H1 (cell line): Measurements from ENCODE around the gene CAMKK1. TPM values are rescaled to one million over a fixed set of nuclear protein-coding genes. Genes with fewer than 3 reads are reported as not detected.

Experiments used
- CTCF ChIA-PET: fragments of 300-600 bp; sonication (Branson Sonifier 250); formaldehyde crosslinking; loops from one replicate; lab custom pipeline; 2021; ENCODE audit not compliant: partially characterized antibody; lab: Charles Lee
- POLR2A ChIA-PET: fragments of 300-600 bp; sonication (Branson Sonifier 250); formaldehyde crosslinking; loops from one replicate; lab custom pipeline; 2021; ENCODE audit warnings: inconsistent platforms; ENCODE audit not compliant: partially characterized antibody; lab: Charles Lee
- DNase-seq, 2 experiments: peaks; one replicate each; pipeline versions ENCODE4 v3.0.0 to v3.0.0-alpha.2; 2010 to 2022; ENCODE audit warnings: low spot score in 2 of 2, low read depth in 1 of 2, mixed read lengths in 1 of 2
- FAIRE-seq: peaks from 2 replicates; lab custom pipeline; 2011; peaks lifted over from hg19 to GRCh38; lab: Jason Lieb, UNC
- H2AFZ ChIP-seq: 2 replicates; pipeline ENCODE4 v1.8.1; 2012; ENCODE audit warnings: low read length, inconsistent platforms
- H2AK5ac ChIP-seq: 2 replicates; pipeline ENCODE4 v1.6.1; 2013; ENCODE audit warnings: low read depth, low read length
- H2BK120ac ChIP-seq: replicated peaks from 2 replicates; pipeline ENCODE3; 2013; ENCODE audit warnings: low read depth, low read length, inconsistent platforms
- H2BK12ac ChIP-seq: 2 replicates; pipeline ENCODE4 v1.6.1; 2013; ENCODE audit warnings: low read depth, low read length
- H2BK15ac ChIP-seq: 2 replicates; pipeline ENCODE4 v1.6.1; 2013; ENCODE audit warnings: low read length
- H2BK20ac ChIP-seq: 2 replicates; pipeline ENCODE4 v1.6.1; 2013; ENCODE audit warnings: low read length
- H2BK5ac ChIP-seq: 2 replicates; pipeline ENCODE4 v1.6.1; 2013; ENCODE audit warnings: low read depth, low read length
- H3K14ac ChIP-seq: 2 replicates; pipeline ENCODE4 v1.6.1; 2013; ENCODE audit warnings: inconsistent platforms; ENCODE audit not compliant: insufficient read length
- H3K18ac ChIP-seq: 2 replicates; pipeline ENCODE4 v1.6.1; 2013; ENCODE audit warnings: low read length; ENCODE audit errors: extremely low read depth
- H3K23ac ChIP-seq: 2 replicates; pipeline ENCODE4 v1.6.1; 2013; ENCODE audit warnings: inconsistent platforms; ENCODE audit not compliant: insufficient read length
- H3K23me2 ChIP-seq: 2 replicates; pipeline ENCODE4 v1.6.1; 2013; ENCODE audit warnings: low read depth, low read length
- H3K27ac ChIP-seq: 2 replicates; pipeline ENCODE4 v1.6.1; 2011; ENCODE audit warnings: low read depth, low read length, inconsistent platforms
- H3K27me3 ChIP-seq, 4 experiments: replicated peaks in 1 of 4; 1 replicate in 1 of 4; 2 replicates in 3 of 4; pipeline versions ENCODE4 v1.6.1 to v1.8.1; 2011 to 2013; ENCODE audit warnings: low read length in 3 of 4, mild to moderate bottlenecking in 3 of 4, inconsistent platforms in 2 of 4, mixed read lengths in 2 of 4, moderate library complexity in 1 of 4; ENCODE audit not compliant: control insufficient read depth in 3 of 4, insufficient read depth in 3 of 4; ENCODE audit errors: extremely low read depth in 1 of 4
- H3K36me3 ChIP-seq, 4 experiments: 2 replicates each; pipeline versions ENCODE4 v1.6.1 to v1.8.1; 2011 to 2013; ENCODE audit warnings: mild to moderate bottlenecking in 4 of 4, low read length in 3 of 4, moderate library complexity in 2 of 4, control low read depth in 1 of 4, inconsistent platforms in 1 of 4; ENCODE audit not compliant: insufficient read depth in 4 of 4, control insufficient read depth in 2 of 4
- H3K4ac ChIP-seq: replicated peaks from 2 replicates; pipeline ENCODE3; 2013; ENCODE audit warnings: low read length, low read depth, mixed read lengths, inconsistent platforms; ENCODE audit not compliant: insufficient read length
- H3K4me1 ChIP-seq, 4 experiments: replicated peaks in 1 of 4; 1 replicate in 1 of 4; 2 replicates in 3 of 4; pipeline versions ENCODE4 v1.6.1 to v1.8.1; 2011 to 2013; ENCODE audit warnings: low read length in 3 of 4, inconsistent platforms in 2 of 4, mixed read lengths in 1 of 4; ENCODE audit not compliant: insufficient read depth in 4 of 4, control insufficient read depth in 3 of 4
- H3K4me2 ChIP-seq, 2 experiments: 2 replicates each; pipeline versions ENCODE4 v1.6.1 to v1.8.1; 2011 to 2013; ENCODE audit warnings: low read depth in 2 of 2, low read length in 2 of 2, control low read depth in 1 of 2, inconsistent platforms in 1 of 2, mild to moderate bottlenecking in 1 of 2; ENCODE audit not compliant: insufficient read depth in 1 of 2
- H3K4me3 ChIP-seq, 4 experiments: fragments of 200-600, 300-600 bp in 1 of 4; sonication (generic), shearing (Covaris generic), sonication (Bioruptor Twin) in 1 of 4; 2 replicates each; pipeline versions ENCODE4 v1.5.1 to v1.8.1; 2011 to 2016; ENCODE audit warnings: low read length in 4 of 4, low read depth in 3 of 4, control low read depth in 2 of 4, inconsistent platforms in 2 of 4, mild to moderate bottlenecking in 2 of 4, mixed read lengths in 1 of 4, moderate library complexity in 1 of 4; ENCODE audit not compliant: insufficient read depth in 2 of 4; ENCODE audit errors: extremely low read depth in 1 of 4
- H3K56ac ChIP-seq: replicated peaks from 2 replicates; pipeline ENCODE3; 2013; ENCODE audit warnings: low read depth, mild to moderate bottlenecking, mixed read lengths, low read length, inconsistent platforms; ENCODE audit not compliant: insufficient read length
- H3K79me1 ChIP-seq: 2 replicates; pipeline ENCODE4 v1.6.1; 2013; ENCODE audit warnings: low read depth, low read length, control low read depth
- H3K79me2 ChIP-seq, 2 experiments: 2 replicates each; pipeline versions ENCODE4 v1.6.1 to v1.8.1; 2012 to 2013; ENCODE audit warnings: low read length in 2 of 2, mild to moderate bottlenecking in 2 of 2, inconsistent platforms in 1 of 2; ENCODE audit not compliant: insufficient read depth in 2 of 2, control insufficient read depth in 1 of 2
- H3K9ac ChIP-seq, 4 experiments: replicated peaks in 1 of 4; 1 replicate in 1 of 4; 2 replicates in 3 of 4; pipeline versions ENCODE4 v1.6.1 to v1.8.1; 2011 to 2013; ENCODE audit warnings: low read depth in 3 of 4, low read length in 3 of 4, control low read depth in 2 of 4, mild to moderate bottlenecking in 2 of 4, moderate library complexity in 2 of 4, inconsistent platforms in 1 of 4; ENCODE audit errors: extremely low read depth in 1 of 4
- H3K9me3 ChIP-seq, 2 experiments: 2 replicates each; pipeline versions ENCODE4 v1.6.1 to v1.8.1; 2012 to 2013; ENCODE audit warnings: mild to moderate bottlenecking in 2 of 2, moderate library complexity in 2 of 2, control low read depth in 1 of 2, inconsistent platforms in 1 of 2, low read depth in 1 of 2, low read length in 1 of 2, mixed read lengths in 1 of 2; ENCODE audit not compliant: insufficient read depth in 2 of 2
- H4K20me1 ChIP-seq, 2 experiments: replicated peaks in 1 of 2; 2 replicates each; pipeline versions ENCODE3 to v1.8.1; 2011 to 2013; ENCODE audit warnings: inconsistent platforms in 2 of 2, low read length in 2 of 2, mild to moderate bottlenecking in 1 of 2; ENCODE audit not compliant: insufficient read depth in 2 of 2, control insufficient read depth in 1 of 2
- H4K5ac ChIP-seq: 2 replicates; pipeline ENCODE4 v1.6.1; 2013; ENCODE audit warnings: low read length, low read depth, mixed read lengths, inconsistent platforms; ENCODE audit not compliant: insufficient read length
- H4K8ac ChIP-seq: 2 replicates; pipeline ENCODE4 v1.8.0; 2013; ENCODE audit warnings: mild to moderate bottlenecking, moderate library complexity, low read length, inconsistent platforms; ENCODE audit not compliant: insufficient read depth; ENCODE audit errors: extremely low read depth
- H4K91ac ChIP-seq: replicated peaks from 2 replicates; pipeline ENCODE3; 2013; ENCODE audit warnings: low read length, mixed read lengths, inconsistent platforms; ENCODE audit not compliant: insufficient read length
- EGR1 ChIP-seq: IDR thresholded peaks from 2 replicates; pipeline ENCODE4 v1.6.1; 2011; ENCODE audit warnings: low read depth, low read length, borderline replicate concordance
- EZH2 ChIP-seq: fragments of 200-600 bp; sonication (generic); IDR thresholded peaks from 2 replicates; pipeline ENCODE4 v1.7.1; 2012; ENCODE audit warnings: low read depth, mild to moderate bottlenecking, moderate library complexity, low read length, inconsistent platforms; ENCODE audit not compliant: severe bottlenecking
- FOSL1 ChIP-seq: IDR thresholded peaks from 2 replicates; pipeline ENCODE4 v1.6.1; 2011; ENCODE audit warnings: mild to moderate bottlenecking, low read depth, low read length, moderate library complexity; ENCODE audit not compliant: insufficient read depth
- GTF2F1 ChIP-seq: IDR thresholded peaks from 2 replicates; pipeline ENCODE4 v1.6.1; 2012; ENCODE audit warnings: low read depth, low read length, improper control_type of control experiment, borderline replicate concordance
- JUN ChIP-seq: IDR thresholded peaks from 2 replicates; pipeline ENCODE4 v1.6.1; 2011; ENCODE audit warnings: low read depth, mild to moderate bottlenecking, improper control_type of control experiment, low read length
- POLR2AphosphoS5 ChIP-seq: IDR thresholded peaks from 2 replicates; pipeline ENCODE4 v1.6.1; 2011; ENCODE audit warnings: low read depth, low read length
- RBBP5 ChIP-seq: IDR thresholded peaks from 2 replicates; pipeline ENCODE4 v1.7.1; 2012; ENCODE audit warnings: low read depth, mild to moderate bottlenecking, inconsistent platforms, low read length, moderate library complexity, borderline replicate concordance
- RFX5 ChIP-seq: IDR thresholded peaks from 2 replicates; pipeline ENCODE4 v1.6.1; 2011; ENCODE audit warnings: low read depth, low read length, improper control_type of control experiment, borderline replicate concordance
- SIX5 ChIP-seq: IDR thresholded peaks from 2 replicates; pipeline ENCODE4 v1.6.1; 2011; ENCODE audit warnings: mild to moderate bottlenecking, low read depth, low read length
- SP1 ChIP-seq: IDR thresholded peaks from 2 replicates; pipeline ENCODE4 v1.6.1; 2011; ENCODE audit warnings: low read depth, low read length
- TAF1 ChIP-seq: IDR thresholded peaks from 2 replicates; pipeline ENCODE4 v1.6.1; 2011; ENCODE audit warnings: mild to moderate bottlenecking, low read depth, low read length
- whole genome bisulfite sequencing, 2 experiments: shearing (Covaris generic) in 1 of 2; methylation state at CpG; one replicate each; pipeline versions ENCODE4 v1.1.6 to v1.1.7; 2013 to 2015; ENCODE audit warnings: low lambda C conversion rate in 2 of 2, mixed read lengths in 2 of 2, inconsistent platforms in 1 of 2, low coverage in 1 of 2, missing lambda C conversion rate in 1 of 2; ENCODE audit not compliant: insufficient replicate concordance in 2 of 2, insufficient coverage in 1 of 2, insufficient read length in 1 of 2; ENCODE audit errors: extremely low coverage in 1 of 2, missing lambda C conversion rate in 1 of 2; 5-methylcytosine and 5-hydroxymethylcytosine counted together
- polyA plus RNA-seq, 7 experiments: library from polyadenylated mRNA; depleted of rRNA in 3 of 7; stranded (reverse) in 5 of 7; unstranded in 2 of 7; fragments of >200 nt in 5 of 7; fragments of 200-250 nt in 2 of 7; gene quantifications; 1 replicate in 5 of 7; 2 replicates in 1 of 7; 4 replicates in 1 of 7; pipeline versions ENCODE4 v1.2.1 to v1.2.3, GENCODE V29; 2011 to 2013; ENCODE audit warnings: missing spikeins in 2 of 7, mixed read lengths in 2 of 7
- total RNA-seq: library from RNA; stranded (reverse); fragmentation: NEBNext Ultra II Directional; extraction: Animal tissue kit (Norgen Biotek cat#: 25700); gene quantifications from 2 replicates; pipeline ENCODE4 v1.2.1, GENCODE V29; 2021
- TF ChIP-seq, protein P1 (sequence below): IDR thresholded peaks from 2 replicates; pipeline ENCODE4 v1.6.1; 2012; ENCODE audit warnings: inconsistent platforms
- TF ChIP-seq, protein P2 (sequence below): IDR thresholded peaks from 2 replicates; pipeline ENCODE4 v1.6.1; 2012; ENCODE audit warnings: inconsistent platforms

The CAMKK1 gene
- total and polyA plus RNA-seq, 2 of the 8 experiments (the other 6 are each of a cell fraction or from before 2014, with no cell fraction given) = 7.1 to 7.6 TPM

DNA sequence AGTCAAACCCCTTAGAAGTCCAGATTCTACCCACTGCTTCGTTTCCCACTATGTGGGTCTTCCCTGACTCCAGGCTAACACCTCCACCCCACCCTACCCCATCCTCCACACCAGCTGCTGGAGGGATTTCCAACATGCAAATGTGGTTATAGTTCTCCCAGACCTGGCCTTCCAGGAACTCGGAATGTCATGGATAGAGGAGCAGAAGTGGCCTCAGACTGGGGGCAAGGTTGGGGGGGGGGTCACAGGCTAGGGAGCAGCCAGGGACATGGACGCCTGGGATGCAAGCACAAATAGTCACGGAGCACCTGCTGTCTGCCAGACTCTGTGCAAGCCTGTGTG, 2.0 kb downstream of the CAMKK1 start:
- DNase-seq = no peak
- H4K91ac ChIP-seq = no peak overlapping the region
- H2BK20ac ChIP-seq = no peak overlapping the region
- ChIA-PET POLR2A (interaction anchor here (0.6 to 1.2 kb wide), 5 partner anchors 23 to 221 kb away, joined by 3 read pairs; no protein-coding TSS in a partner anchor), CTCF (interaction anchor here (0.6 to 3.6 kb wide), 9 partner anchors 16 to 126 kb away, joined by 3 to 16 read pairs (median 3); partner anchors contain the start of gene NCBP3)
- H2BK12ac ChIP-seq = 0 out of 2 replicates have a peak overlapping the region, but pooled peaks have one; percentile 68
- no peak overlapping the region for H3K4ac ChIP-seq
- H3K36me3 ChIP-seq = no peaks in the 10 kb centered on the region
- H3K4me1 ChIP-seq = peaks cover 6 to 34% (median 24%) of the 10 kb centered on the region in 4 experiments
- no peak overlapping the region for H3K4me3 ChIP-seq
- no peak overlapping the region for H3K27ac ChIP-seq
- no peak for FAIRE-seq
- H2AK5ac ChIP-seq = 0 out of 2 replicates have a peak overlapping the region, but pooled peaks have one; percentile 48
- WGBS, 2 experiments = 70% methylated on average over 4 of the region's 4 CpGs; no CpG with 5 or more reads in 1 of the 2 experiments
- H3K23me2 ChIP-seq = peaks cover 15% of the 10 kb centered on the region; the same call in 1 of the 2 replicates
- no peak overlapping the region for H3K14ac ChIP-seq
- H2BK120ac ChIP-seq = no peak overlapping the region
- H3K27me3 ChIP-seq = peaks cover 0 to 6% (median 1%) of the 10 kb centered on the region in 4 experiments; a peak in 3 of 7 replicates
- peaks cover 3 to 8% of the 10 kb centered on the region in 2 experiments for H4K20me1 ChIP-seq
- peak overlapping the region; percentile 97 for H2BK15ac ChIP-seq
- peak overlapping the region; percentile 43; the same call in 1 of the 2 replicates for H4K8ac ChIP-seq
- no peak overlapping the region for H3K23ac ChIP-seq
- no peak overlapping the region for H3K18ac ChIP-seq
- H3K79me2 ChIP-seq = no peaks in the 10 kb centered on the region; a peak in 1 of 4 replicates
- no peak overlapping the region for H4K5ac ChIP-seq
- H2AFZ ChIP-seq = no peak overlapping the region
- H3K9me3 ChIP-seq = no peaks in the 10 kb centered on the region
- no peak overlapping the region for H3K9ac ChIP-seq
- no peak overlapping the region for H3K56ac ChIP-seq
- H3K79me1 ChIP-seq = peaks cover 4% of the 10 kb centered on the region; the same call in 1 of the 2 replicates
- H3K4me2 ChIP-seq = peak overlapping the region in 1 of 2 experiments; percentile 77; a peak in 1 of 4 replicates
- no peak overlapping the region for H2BK5ac ChIP-seq
- no peak for TF ChIP-seq TAF1
- TF ChIP-seq SIX5 = no peak
- TF ChIP-seq SP1 = no peak
- no peak for TF ChIP-seq FOSL1
- no peak for TF ChIP-seq RBBP5
- TF ChIP-seq GTF2F1 = no peak
- TF ChIP-seq EZH2 = no peak
- TF ChIP-seq RFX5 = no peak
- TF ChIP-seq JUN = no peak
- TF ChIP-seq, protein P1, sequence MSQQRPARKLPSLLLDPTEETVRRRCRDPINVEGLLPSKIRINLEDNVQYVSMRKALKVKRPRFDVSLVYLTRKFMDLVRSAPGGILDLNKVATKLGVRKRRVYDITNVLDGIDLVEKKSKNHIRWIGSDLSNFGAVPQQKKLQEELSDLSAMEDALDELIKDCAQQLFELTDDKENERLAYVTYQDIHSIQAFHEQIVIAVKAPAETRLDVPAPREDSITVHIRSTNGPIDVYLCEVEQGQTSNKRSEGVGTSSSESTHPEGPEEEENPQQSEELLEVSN = no peak
- TF ChIP-seq EGR1 = no peak
- TF ChIP-seq POLR2AphosphoS5 = no peak
- TF ChIP-seq, protein P2, sequence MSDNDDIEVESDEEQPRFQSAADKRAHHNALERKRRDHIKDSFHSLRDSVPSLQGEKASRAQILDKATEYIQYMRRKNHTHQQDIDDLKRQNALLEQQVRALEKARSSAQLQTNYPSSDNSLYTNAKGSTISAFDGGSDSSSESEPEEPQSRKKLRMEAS = no peak
